HEK293 (cell line): Measurements from ENCODE around the gene CLDN3.

ENCODE experiments used
- CTCF ChIA-PET: fragments of 350-600 bp; formaldehyde crosslinking; extraction: SDS; loops from one replicate; lab custom pipeline; 2021; ENCODE audit warnings: antibody characterized with exemption; lab: Yijun Ruan, JAX
- POLR2A ChIA-PET: fragments of 300-600 bp; formaldehyde crosslinking; extraction: SDS; loops from one replicate; lab custom pipeline; 2020; ENCODE audit warnings: antibody characterized with exemption, inconsistent platforms; lab: Yijun Ruan, JAX
- H3K27ac ChIP-seq: fragments of 200-500 bp; sonication (Bioruptor generic); 2 replicates; pipeline ENCODE4 v1.5.1; 2014; ENCODE audit warnings: low read depth, low read length, control low read depth, inconsistent platforms; ENCODE audit errors: extremely low read depth
- H3K36me3 ChIP-seq, 2 experiments: fragments of 200-500 bp in 1 of 2; sonication (Bioruptor generic) in 1 of 2; 1 replicate in 1 of 2; 2 replicates in 1 of 2; pipeline ENCODE4 v1.5.1; 2014 to 2017; ENCODE audit warnings: inconsistent platforms in 2 of 2, low read length in 2 of 2; ENCODE audit not compliant: control insufficient read depth in 2 of 2, insufficient read depth in 1 of 2
- H3K4me1 ChIP-seq: fragments of 200-500 bp; sonication (Bioruptor generic); 2 replicates; pipeline ENCODE4 v1.5.1; 2014; ENCODE audit warnings: mild to moderate bottlenecking, low read length, inconsistent platforms; ENCODE audit not compliant: control insufficient read depth, insufficient read depth
- H3K4me3 ChIP-seq: 2 replicates; pipeline ENCODE4 v1.5.1; 2011; ENCODE audit warnings: low read depth, mild to moderate bottlenecking, control low read depth, low read length, moderate library complexity
- H3K9me3 ChIP-seq: fragments of 200-500 bp; sonication (Bioruptor generic); 2 replicates; pipeline ENCODE4 v1.5.1; 2014; ENCODE audit warnings: low read depth, low read length, inconsistent platforms; ENCODE audit not compliant: control insufficient read depth, insufficient read depth
- HOXD13 ChIP-seq: sonication (generic); formaldehyde crosslinking; IDR thresholded peaks from 2 replicates; pipeline ENCODE4 v1.8.0; 2022; ENCODE audit warnings: missing genetic modification reagents, borderline replicate concordance
- MYNN ChIP-seq: fragments of 450-650 bp; formaldehyde crosslinking; IDR thresholded peaks from 2 replicates; pipeline ENCODE4 v1.5.1; 2016; ENCODE audit warnings: missing biosample characterization, missing genetic modification characterization, borderline replicate concordance
- PRDM4 ChIP-seq: fragments of 450-650 bp; formaldehyde crosslinking; IDR thresholded peaks from 2 replicates; pipeline ENCODE4 v1.5.1; 2017; ENCODE audit warnings: missing biosample characterization, missing genetic modification characterization
- RBAK ChIP-seq: fragments of 450-650 bp; formaldehyde crosslinking; IDR thresholded peaks from 2 replicates; pipeline ENCODE4 v1.5.1; 2016; ENCODE audit warnings: missing biosample characterization, missing genetic modification characterization
- ZBTB20 ChIP-seq: fragments of 450-650 bp; formaldehyde crosslinking; IDR thresholded peaks from 2 replicates; pipeline ENCODE4 v1.5.1; 2016; ENCODE audit warnings: missing biosample characterization, missing genetic modification characterization
- ZBTB48 ChIP-seq: fragments of 450-650 bp; formaldehyde crosslinking; IDR thresholded peaks from 2 replicates; pipeline ENCODE4 v1.5.1; 2016; ENCODE audit warnings: missing biosample characterization, missing genetic modification characterization
- ZFHX2 ChIP-seq: fragments of 450-650 bp; formaldehyde crosslinking; conservative IDR thresholded peaks from 2 replicates; pipeline ENCODE4 v1.5.1; 2016; ENCODE audit warnings: missing biosample characterization, missing genetic modification characterization
- ZNF140 ChIP-seq: fragments of 450-650 bp; formaldehyde crosslinking; IDR thresholded peaks from 2 replicates; pipeline ENCODE4 v1.5.1; 2016; ENCODE audit warnings: missing biosample characterization, missing genetic modification characterization
- ZNF146 ChIP-seq: fragments of 450-650 bp; formaldehyde crosslinking; IDR thresholded peaks from 2 replicates; pipeline ENCODE4 v1.5.1; 2016; ENCODE audit warnings: missing biosample characterization, missing genetic modification characterization
- ZNF174 ChIP-seq: fragments of 450-650 bp; formaldehyde crosslinking; IDR thresholded peaks from 2 replicates; pipeline ENCODE4 v1.5.0; 2017; ENCODE audit warnings: missing biosample characterization, mild to moderate bottlenecking, missing genetic modification characterization
- ZNF37A ChIP-seq: fragments of 450-650 bp; IDR thresholded peaks from 2 replicates; pipeline ENCODE4 v1.5.1; 2018; ENCODE audit warnings: missing biosample characterization, missing genetic modification characterization
- ZNF530 ChIP-seq: fragments of 450-650 bp; formaldehyde crosslinking; IDR thresholded peaks from 2 replicates; pipeline ENCODE4 v1.5.1; 2016; ENCODE audit warnings: low read depth, missing biosample characterization, missing genetic modification characterization
- ZNF600 ChIP-seq: fragments of 450-650 bp; formaldehyde crosslinking; IDR thresholded peaks from 2 replicates; pipeline ENCODE4 v1.5.1; 2016; ENCODE audit warnings: missing biosample characterization, missing genetic modification characterization
- ZNF629 ChIP-seq: fragments of 450-650 bp; formaldehyde crosslinking; IDR thresholded peaks from 2 replicates; pipeline ENCODE4 v1.5.1; 2017; ENCODE audit warnings: missing biosample characterization, missing genetic modification characterization
- ZNF76 ChIP-seq: fragments of 450-650 bp; formaldehyde crosslinking; IDR thresholded peaks from 2 replicates; pipeline ENCODE4; 2016; ENCODE audit warnings: low read depth, missing biosample characterization, missing genetic modification characterization, borderline replicate concordance
- ZNF830 ChIP-seq: fragments of 450-650 bp; IDR thresholded peaks from 2 replicates; pipeline ENCODE4 v1.5.0; 2018; ENCODE audit warnings: missing biosample characterization, missing genetic modification characterization, low read depth, mild to moderate bottlenecking, moderate library complexity
- ZSCAN16 ChIP-seq: fragments of 450-650 bp; formaldehyde crosslinking; IDR thresholded peaks from 2 replicates; pipeline ENCODE4 v1.5.1; 2016; ENCODE audit warnings: missing biosample characterization, missing genetic modification characterization
- TF ChIP-seq, protein P1 (sequence below): fragments of 450-650 bp; formaldehyde crosslinking; IDR thresholded peaks from 2 replicates; pipeline ENCODE4 v1.5.1; 2016; ENCODE audit warnings: missing biosample characterization, missing genetic modification characterization
- TF ChIP-seq, protein P2 (sequence below): fragments of 450-650 bp; formaldehyde crosslinking; IDR thresholded peaks from 2 replicates; pipeline ENCODE4 v1.5.1; 2016; ENCODE audit warnings: missing biosample characterization, missing genetic modification characterization
- TF ChIP-seq, protein P3 (sequence below): fragments of 450-650 bp; formaldehyde crosslinking; IDR thresholded peaks from 2 replicates; pipeline ENCODE4 v1.5.1; 2016; ENCODE audit warnings: missing biosample characterization, missing genetic modification characterization
- TF ChIP-seq, protein P4 (sequence below): fragments of 450-650 bp; formaldehyde crosslinking; IDR thresholded peaks from 2 replicates; pipeline ENCODE4 v1.5.1; 2016; ENCODE audit warnings: missing biosample characterization, missing genetic modification characterization, borderline replicate concordance

The CLDN3 gene

GRCh38 chr7:73810998-73811360 is 40.9 kb upstream of the CLDN3 start (continued):
- TF ChIP-seq, protein P1, sequence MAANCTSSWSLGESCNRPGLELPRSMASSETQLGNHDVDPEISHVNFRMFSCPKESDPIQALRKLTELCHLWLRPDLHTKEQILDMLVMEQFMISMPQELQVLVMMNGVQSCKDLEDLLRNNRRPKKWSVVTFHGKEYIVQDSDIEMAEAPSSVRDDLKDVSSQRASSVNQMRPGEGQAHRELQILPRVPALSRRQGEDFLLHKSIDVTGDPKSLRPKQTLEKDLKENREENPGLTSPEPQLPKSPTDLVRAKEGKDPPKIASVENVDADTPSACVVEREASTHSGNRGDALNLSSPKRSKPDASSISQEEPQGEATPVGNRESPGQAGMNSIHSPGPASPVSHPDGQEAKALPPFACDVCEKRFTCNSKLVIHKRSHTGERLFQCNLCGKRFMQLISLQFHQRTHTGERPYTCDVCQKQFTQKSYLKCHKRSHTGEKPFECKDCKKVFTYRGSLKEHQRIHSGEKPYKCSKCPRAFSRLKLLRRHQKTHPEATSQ (tag by site-specific recombination): no peak
- TF ChIP-seq ZSCAN16 (tag by site-specific recombination) (no peak), ZBTB48 (tag by site-specific recombination) (no peak)
- TF ChIP-seq, protein P2, sequence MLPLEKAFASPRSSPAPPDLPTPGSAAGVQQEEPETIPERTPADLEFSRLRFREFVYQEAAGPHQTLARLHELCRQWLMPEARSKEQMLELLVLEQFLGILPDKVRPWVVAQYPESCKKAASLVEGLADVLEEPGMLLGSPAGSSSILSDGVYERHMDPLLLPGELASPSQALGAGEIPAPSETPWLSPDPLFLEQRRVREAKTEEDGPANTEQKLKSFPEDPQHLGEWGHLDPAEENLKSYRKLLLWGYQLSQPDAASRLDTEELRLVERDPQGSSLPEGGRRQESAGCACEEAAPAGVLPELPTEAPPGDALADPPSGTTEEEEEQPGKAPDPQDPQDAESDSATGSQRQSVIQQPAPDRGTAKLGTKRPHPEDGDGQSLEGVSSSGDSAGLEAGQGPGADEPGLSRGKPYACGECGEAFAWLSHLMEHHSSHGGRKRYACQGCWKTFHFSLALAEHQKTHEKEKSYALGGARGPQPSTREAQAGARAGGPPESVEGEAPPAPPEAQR: no peak

DNA sequence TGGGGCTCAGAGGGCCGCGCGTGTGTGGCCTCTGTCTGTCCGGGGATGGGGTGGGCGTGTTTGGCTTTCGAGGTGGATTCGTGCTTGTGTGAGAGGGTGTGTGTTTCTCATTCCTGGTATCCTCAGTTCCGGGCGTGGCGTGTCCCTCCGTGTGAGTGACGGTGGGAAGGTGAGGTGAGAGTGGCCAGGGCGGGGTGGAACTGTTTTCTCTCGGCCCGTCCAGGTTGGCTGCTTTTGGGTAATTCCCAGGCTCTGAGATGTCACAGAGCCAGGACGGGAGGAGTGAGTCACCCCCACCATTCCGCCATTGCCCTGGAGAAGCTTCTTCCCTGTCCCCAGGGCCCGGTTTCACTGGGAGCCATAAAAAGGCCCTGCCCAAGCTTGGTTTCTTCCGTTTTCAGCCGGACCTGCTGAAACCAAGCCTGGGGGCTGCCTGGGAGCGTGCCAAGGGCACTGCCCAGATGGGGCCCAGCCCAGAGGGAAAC is 39.4 kb upstream of the CLDN3 start:
- Histone ChIP-seq H3K4me3 (no peak overlapping the region), H3K9me3 (no peaks in the 10 kb centered on the region), H3K36me3 (no peaks in the 10 kb centered on the region), H3K27ac (no peak overlapping the region), H3K4me1 (no peaks in the 10 kb centered on the region)
- TF ChIP-seq, protein P3, sequence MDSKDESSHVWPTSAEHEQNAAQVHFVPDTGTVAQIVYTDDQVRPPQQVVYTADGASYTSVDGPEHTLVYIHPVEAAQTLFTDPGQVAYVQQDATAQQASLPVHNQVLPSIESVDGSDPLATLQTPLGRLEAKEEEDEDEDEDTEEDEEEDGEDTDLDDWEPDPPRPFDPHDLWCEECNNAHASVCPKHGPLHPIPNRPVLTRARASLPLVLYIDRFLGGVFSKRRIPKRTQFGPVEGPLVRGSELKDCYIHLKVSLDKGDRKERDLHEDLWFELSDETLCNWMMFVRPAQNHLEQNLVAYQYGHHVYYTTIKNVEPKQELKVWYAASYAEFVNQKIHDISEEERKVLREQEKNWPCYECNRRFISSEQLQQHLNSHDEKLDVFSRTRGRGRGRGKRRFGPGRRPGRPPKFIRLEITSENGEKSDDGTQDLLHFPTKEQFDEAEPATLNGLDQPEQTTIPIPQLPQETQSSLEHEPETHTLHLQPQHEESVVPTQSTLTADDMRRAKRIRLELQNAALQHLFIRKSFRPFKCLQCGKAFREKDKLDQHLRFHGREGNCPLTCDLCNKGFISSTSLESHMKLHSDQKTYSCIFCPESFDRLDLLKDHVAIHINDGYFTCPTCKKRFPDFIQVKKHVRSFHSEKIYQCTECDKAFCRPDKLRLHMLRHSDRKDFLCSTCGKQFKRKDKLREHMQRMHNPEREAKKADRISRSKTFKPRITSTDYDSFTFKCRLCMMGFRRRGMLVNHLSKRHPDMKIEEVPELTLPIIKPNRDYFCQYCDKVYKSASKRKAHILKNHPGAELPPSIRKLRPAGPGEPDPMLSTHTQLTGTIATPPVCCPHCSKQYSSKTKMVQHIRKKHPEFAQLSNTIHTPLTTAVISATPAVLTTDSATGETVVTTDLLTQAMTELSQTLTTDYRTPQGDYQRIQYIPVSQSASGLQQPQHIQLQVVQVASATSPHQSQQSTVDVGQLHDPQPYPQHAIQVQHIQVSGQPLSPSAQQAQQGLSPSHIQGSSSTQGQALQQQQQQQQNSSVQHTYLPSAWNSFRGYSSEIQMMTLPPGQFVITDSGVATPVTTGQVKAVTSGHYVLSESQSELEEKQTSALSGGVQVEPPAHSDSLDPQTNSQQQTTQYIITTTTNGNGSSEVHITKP (tag by site-specific recombination): peak; percentile 67; the same call in 1 of the 2 replicates
- TF ChIP-seq ZBTB20 (tag by site-specific recombination) (peak; percentile 35; the same call in 1 of the 2 replicates), ZNF530 (tag by site-specific recombination) (no peak)
- ChIA-PET POLR2A (no interaction called here), CTCF (interaction anchor here (0.6 to 4.3 kb wide), 4 partner anchors 9 to 67 kb away, joined by 3 to 40 read pairs (median 5); no protein-coding TSS in a partner anchor)

- POLR2A ChIA-PET: no interaction called here
- Histone ChIP-seq H3K4me3 (no peak overlapping the region), H3K27ac (no peak overlapping the region), H3K4me1 (no peaks in the 10 kb centered on the region), H3K36me3 (no peaks in the 10 kb centered on the region), H3K9me3 (no peaks in the 10 kb centered on the region)
- CTCF ChIA-PET: no interaction called here
- TF ChIP-seq PRDM4 (tag by site-specific recombination) (no peak), MYNN (tag by site-specific recombination) (no peak), ZNF830 (tag by site-specific recombination) (no peak), ZNF629 (tag by site-specific recombination) (no peak), ZNF174 (tag by site-specific recombination) (no peak), ZNF76 (tag by site-specific recombination) (no peak), ZNF37A (tag by site-specific recombination) (no peak), ZNF600 (tag by site-specific recombination) (no peak), ZNF146 (tag by site-specific recombination) (no peak), ZFHX2 (tag by site-specific recombination) (no peak), ZNF140 (tag by site-specific recombination) (no peak), RBAK (tag by site-specific recombination) (no peak), HOXD13 (CRISPR knock-in tag) (no peak)
- TF ChIP-seq, protein P4, sequence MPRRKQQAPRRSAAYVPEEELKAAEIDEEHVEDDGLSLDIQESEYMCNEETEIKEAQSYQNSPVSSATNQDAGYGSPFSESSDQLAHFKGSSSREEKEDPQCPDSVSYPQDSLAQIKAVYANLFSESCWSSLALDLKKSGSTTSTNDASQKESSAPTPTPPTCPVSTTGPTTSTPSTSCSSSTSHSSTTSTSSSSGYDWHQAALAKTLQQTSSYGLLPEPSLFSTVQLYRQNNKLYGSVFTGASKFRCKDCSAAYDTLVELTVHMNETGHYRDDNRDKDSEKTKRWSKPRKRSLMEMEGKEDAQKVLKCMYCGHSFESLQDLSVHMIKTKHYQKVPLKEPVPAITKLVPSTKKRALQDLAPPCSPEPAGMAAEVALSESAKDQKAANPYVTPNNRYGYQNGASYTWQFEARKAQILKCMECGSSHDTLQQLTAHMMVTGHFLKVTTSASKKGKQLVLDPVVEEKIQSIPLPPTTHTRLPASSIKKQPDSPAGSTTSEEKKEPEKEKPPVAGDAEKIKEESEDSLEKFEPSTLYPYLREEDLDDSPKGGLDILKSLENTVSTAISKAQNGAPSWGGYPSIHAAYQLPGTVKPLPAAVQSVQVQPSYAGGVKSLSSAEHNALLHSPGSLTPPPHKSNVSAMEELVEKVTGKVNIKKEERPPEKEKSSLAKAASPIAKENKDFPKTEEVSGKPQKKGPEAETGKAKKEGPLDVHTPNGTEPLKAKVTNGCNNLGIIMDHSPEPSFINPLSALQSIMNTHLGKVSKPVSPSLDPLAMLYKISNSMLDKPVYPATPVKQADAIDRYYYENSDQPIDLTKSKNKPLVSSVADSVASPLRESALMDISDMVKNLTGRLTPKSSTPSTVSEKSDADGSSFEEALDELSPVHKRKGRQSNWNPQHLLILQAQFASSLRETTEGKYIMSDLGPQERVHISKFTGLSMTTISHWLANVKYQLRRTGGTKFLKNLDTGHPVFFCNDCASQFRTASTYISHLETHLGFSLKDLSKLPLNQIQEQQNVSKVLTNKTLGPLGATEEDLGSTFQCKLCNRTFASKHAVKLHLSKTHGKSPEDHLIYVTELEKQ (tag by site-specific recombination): no peak
Measured at GRCh38 chr7:73802459-73802858, 32.4 kb upstream of the CLDN3 start.
